GM19099 (cell line): Measurements from ENCODE around the gene RNF43.

Source experiments
- POLR2A ChIP-seq: IDR thresholded peaks from 3 replicates; pipeline ENCODE4 v1.6.1; 2011; ENCODE audit warnings: low read depth; ENCODE audit not compliant: insufficient read length; ENCODE audit errors: extremely low read depth

The RNF43 gene

GRCh38 chr17:58414596-58414997, 2.7 kb downstream of the RNF43 start:
- no peak for TF ChIP-seq POLR2A

DNA sequence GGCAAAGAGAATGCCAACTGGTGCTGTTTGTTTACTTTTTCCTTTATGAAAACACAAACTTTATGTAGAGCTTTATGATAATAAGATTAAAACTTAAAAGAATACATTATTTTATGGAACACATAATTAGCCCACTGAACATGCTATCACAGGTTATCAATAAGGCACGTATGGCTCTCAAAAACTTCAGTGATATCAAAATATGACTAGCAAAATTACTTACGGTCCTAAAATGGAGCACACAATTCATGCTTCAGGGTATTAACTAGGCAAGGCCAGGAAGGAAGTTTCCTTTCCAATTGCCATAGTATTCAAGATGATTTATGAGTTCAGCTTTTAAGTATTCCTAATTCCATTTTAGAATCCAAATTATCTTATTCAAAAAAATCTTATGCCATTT, 3.6 kb downstream of the RNF43 start:
- no peak for TF ChIP-seq POLR2A

DNA sequence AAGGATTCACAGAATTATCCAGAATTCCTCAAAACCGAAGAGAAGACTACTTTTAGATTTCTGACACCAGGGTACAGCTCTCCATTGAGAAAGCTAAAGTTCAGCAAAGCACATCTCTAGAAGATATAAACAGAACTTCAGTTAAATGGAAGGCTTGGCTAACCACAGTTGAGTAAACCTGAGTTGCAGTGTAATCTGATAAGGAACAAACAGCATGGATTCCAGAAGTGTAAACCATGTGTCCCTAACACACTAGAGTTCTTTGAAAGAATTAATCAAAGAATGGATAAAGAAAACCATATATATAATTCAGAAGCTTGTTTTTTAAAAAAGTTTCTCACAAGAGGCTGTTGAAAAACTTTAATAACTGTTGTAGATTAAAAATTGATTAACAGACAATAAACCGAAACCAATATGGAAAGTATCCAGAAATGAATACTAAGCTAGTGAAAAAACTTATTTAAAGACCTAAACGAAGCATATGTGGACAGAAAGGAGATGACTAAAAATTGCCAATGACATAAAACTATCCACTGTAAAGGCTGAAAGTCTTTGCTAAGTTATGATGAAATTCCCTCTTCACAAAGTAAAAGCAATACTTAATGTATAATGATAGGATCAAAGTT, 4.3 kb downstream of the RNF43 start:
- no peak for TF ChIP-seq POLR2A

DNA sequence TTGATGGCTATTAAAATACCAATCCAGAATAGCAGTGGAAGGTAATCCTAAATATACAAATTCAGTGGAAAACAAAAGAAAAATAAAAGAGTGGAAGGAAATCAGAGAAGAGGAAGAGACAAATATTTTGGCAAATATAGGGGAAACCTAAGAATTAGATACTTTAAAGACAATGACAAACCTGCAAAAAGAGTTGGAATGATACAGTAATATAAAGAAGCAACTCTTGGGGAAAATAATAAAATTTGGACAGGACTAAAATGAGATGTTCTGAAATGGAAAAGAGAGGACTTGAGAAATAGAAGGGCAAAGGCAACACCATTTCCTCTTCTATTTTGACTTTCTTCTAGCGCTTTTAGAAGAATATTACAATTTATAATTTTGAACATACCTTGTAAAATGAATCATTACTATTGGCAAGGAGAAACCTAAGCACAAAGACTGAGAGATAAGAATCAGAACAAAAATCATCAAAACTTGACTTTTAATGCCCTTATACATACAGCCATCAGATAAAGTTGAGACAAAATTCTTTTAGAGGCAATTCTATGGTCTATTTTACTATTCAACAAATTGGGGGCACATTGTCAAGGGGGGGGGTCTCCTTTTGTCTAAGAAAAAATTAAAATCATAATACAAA, 5.2 kb downstream of the RNF43 start:
- TF ChIP-seq POLR2A = no peak

- TF ChIP-seq POLR2A = no peak
These were observed 5.9 kb downstream of the RNF43 start for GRCh38 chr17:58411408-58411894.

GRCh38 chr17:58410714-58411407, 6.5 kb downstream of the RNF43 start:
- no peak for TF ChIP-seq POLR2A

DNA sequence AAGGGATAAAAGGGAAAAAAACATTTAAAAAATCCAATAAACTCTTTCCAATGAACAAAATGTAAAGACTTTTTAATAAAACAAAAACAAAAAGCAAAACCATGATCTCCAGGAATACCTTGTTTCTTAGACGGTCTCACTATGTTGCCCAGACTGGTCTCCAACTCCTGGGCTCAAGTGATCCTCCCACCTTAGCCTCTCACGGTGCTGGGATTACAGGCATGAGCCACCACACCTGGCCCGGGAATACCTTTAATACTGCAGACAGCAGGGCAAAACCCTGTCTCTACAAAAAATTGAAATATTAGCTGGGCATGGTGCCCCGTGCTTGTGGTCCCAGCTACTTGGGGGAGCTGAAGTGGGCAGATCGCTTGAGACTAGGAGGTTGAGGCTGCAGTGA, 7.9 kb downstream of the RNF43 start:
- no peak for TF ChIP-seq POLR2A

DNA sequence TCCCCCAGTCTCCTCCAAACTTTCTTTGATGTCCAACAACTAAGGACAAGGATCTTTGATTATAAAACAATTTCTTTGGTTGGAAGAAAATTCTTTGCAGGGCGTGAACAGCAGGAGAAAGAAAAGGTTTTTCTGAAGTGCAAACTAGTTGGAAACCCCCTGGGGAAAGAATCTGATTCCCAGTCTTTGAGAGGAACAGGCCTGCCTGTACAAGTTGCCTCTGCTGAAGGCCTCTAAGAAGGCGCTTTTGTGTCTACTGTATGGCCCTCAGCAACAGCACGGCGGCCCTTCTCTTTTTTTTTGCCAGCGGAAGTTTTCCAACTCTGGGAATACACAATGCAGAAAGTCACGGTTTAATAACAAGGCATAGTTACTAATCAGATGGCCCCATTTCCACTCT, 14.0 kb downstream of the RNF43 start:
- TF ChIP-seq POLR2A = no peak

- TF ChIP-seq POLR2A = no peak
These were observed 14.7 kb downstream of the RNF43 start for GRCh38 chr17:58402679-58403078.

- TF ChIP-seq POLR2A = no peak
These were observed 15.3 kb downstream of the RNF43 start for GRCh38 chr17:58402047-58402446.

DNA sequence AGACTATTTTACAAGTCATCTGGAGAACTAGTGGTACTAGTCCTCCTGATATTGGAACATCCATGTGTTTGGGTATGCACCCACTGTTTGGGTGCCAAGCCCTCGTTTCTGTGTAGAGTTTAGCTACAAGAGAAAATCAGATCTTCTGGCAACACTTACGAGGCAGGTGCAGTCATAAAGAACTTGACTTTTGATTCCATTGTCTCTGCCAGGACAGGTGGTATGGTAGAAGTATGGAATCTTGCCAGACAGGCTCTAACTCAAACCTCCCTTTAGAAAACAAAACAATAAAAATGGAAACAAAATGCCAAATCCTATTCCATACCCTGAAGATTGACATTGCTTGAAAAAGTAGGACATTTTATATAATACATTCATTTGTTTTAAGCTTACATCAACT, 16.0 kb downstream of the RNF43 start:
- no peak for TF ChIP-seq POLR2A

GRCh38 chr17:58400826-58401225, 16.5 kb downstream of the RNF43 start:
- TF ChIP-seq POLR2A = no peak

- TF ChIP-seq POLR2A = no peak
These were observed 17.4 kb downstream of the RNF43 start for GRCh38 chr17:58399974-58400373.

DNA sequence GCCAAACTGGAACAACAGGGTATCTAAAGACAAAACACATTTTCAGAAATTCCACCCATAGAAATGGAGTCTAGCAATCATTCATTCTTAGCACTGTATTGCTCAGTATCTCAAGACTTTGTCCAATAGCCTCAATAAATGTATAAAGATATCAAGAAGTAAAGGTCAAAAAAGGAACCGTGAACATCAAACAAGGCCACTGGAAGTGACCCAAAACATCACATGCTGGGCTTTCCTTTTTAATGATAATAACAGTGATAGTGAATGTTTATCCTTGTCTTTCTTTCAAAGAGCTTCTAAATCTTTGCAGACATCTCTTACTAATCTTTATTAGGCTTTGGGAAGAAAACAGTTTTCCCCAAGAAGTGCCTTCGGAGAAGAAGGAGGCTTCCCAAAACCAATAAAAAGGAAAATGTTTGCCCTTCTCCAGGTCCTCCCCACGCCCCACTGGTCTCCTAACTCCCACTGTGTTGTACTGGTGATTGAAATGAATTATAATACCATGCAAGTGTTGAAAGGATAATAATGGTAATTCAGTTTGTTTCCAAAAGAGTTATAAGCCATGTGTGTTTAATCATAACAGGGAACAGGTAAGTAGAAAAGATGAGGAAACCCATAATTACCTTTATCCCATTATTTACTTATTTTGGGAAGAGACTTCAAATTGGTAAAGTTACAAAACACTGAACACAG, 18.6 kb downstream of the RNF43 start:
- TF ChIP-seq POLR2A = no peak

GRCh38 chr17:58396173-58396572, 21.2 kb downstream of the RNF43 start:
- TF ChIP-seq POLR2A = no peak
